H1 (cell line): ENCODE measurements around the gene PIGU. TPM values are rescaled to one million over a fixed set of nuclear protein-coding genes. Genes with fewer than 3 reads are reported as not detected.

ENCODE experiments used
- CTCF ChIA-PET: fragments of 300-600 bp; sonication (Branson Sonifier 250); formaldehyde crosslinking; loops from one replicate; lab custom pipeline; 2021; ENCODE audit not compliant: partially characterized antibody; lab: Charles Lee
- POLR2A ChIA-PET: fragments of 300-600 bp; sonication (Branson Sonifier 250); formaldehyde crosslinking; loops from one replicate; lab custom pipeline; 2021; ENCODE audit warnings: inconsistent platforms; ENCODE audit not compliant: partially characterized antibody; lab: Charles Lee
- DNase-seq, 2 experiments: peaks; one replicate each; pipeline versions ENCODE4 v3.0.0 to v3.0.0-alpha.2; 2010 to 2022; ENCODE audit warnings: low spot score in 2 of 2, low read depth in 1 of 2, mixed read lengths in 1 of 2
- FAIRE-seq: peaks from 2 replicates; lab custom pipeline; 2011; peaks lifted over from hg19 to GRCh38; lab: Jason Lieb, UNC
- H2AFZ ChIP-seq: 2 replicates; pipeline ENCODE4 v1.8.1; 2012; ENCODE audit warnings: low read length, inconsistent platforms
- H2AK5ac ChIP-seq: 2 replicates; pipeline ENCODE4 v1.6.1; 2013; ENCODE audit warnings: low read depth, low read length
- H2BK120ac ChIP-seq: replicated peaks from 2 replicates; pipeline ENCODE3; 2013; ENCODE audit warnings: low read depth, low read length, inconsistent platforms
- H2BK12ac ChIP-seq: 2 replicates; pipeline ENCODE4 v1.6.1; 2013; ENCODE audit warnings: low read depth, low read length
- H2BK15ac ChIP-seq: 2 replicates; pipeline ENCODE4 v1.6.1; 2013; ENCODE audit warnings: low read length
- H2BK20ac ChIP-seq: 2 replicates; pipeline ENCODE4 v1.6.1; 2013; ENCODE audit warnings: low read length
- H2BK5ac ChIP-seq: 2 replicates; pipeline ENCODE4 v1.6.1; 2013; ENCODE audit warnings: low read depth, low read length
- H3K14ac ChIP-seq: 2 replicates; pipeline ENCODE4 v1.6.1; 2013; ENCODE audit warnings: inconsistent platforms; ENCODE audit not compliant: insufficient read length
- H3K18ac ChIP-seq: 2 replicates; pipeline ENCODE4 v1.6.1; 2013; ENCODE audit warnings: low read length; ENCODE audit errors: extremely low read depth
- H3K23ac ChIP-seq: 2 replicates; pipeline ENCODE4 v1.6.1; 2013; ENCODE audit warnings: inconsistent platforms; ENCODE audit not compliant: insufficient read length
- H3K23me2 ChIP-seq: 2 replicates; pipeline ENCODE4 v1.6.1; 2013; ENCODE audit warnings: low read depth, low read length
- H3K27ac ChIP-seq: 2 replicates; pipeline ENCODE4 v1.6.1; 2011; ENCODE audit warnings: low read depth, low read length, inconsistent platforms
- H3K27me3 ChIP-seq, 4 experiments: replicated peaks in 1 of 4; 1 replicate in 1 of 4; 2 replicates in 3 of 4; pipeline versions ENCODE4 v1.6.1 to v1.8.1; 2011 to 2013; ENCODE audit warnings: low read length in 3 of 4, mild to moderate bottlenecking in 3 of 4, inconsistent platforms in 2 of 4, mixed read lengths in 2 of 4, moderate library complexity in 1 of 4; ENCODE audit not compliant: control insufficient read depth in 3 of 4, insufficient read depth in 3 of 4; ENCODE audit errors: extremely low read depth in 1 of 4
- H3K36me3 ChIP-seq, 4 experiments: 2 replicates each; pipeline versions ENCODE4 v1.6.1 to v1.8.1; 2011 to 2013; ENCODE audit warnings: mild to moderate bottlenecking in 4 of 4, low read length in 3 of 4, moderate library complexity in 2 of 4, control low read depth in 1 of 4, inconsistent platforms in 1 of 4; ENCODE audit not compliant: insufficient read depth in 4 of 4, control insufficient read depth in 2 of 4
- H3K4ac ChIP-seq: replicated peaks from 2 replicates; pipeline ENCODE3; 2013; ENCODE audit warnings: low read length, low read depth, mixed read lengths, inconsistent platforms; ENCODE audit not compliant: insufficient read length
- H3K4me1 ChIP-seq, 4 experiments: replicated peaks in 1 of 4; 1 replicate in 1 of 4; 2 replicates in 3 of 4; pipeline versions ENCODE4 v1.6.1 to v1.8.1; 2011 to 2013; ENCODE audit warnings: low read length in 3 of 4, inconsistent platforms in 2 of 4, mixed read lengths in 1 of 4; ENCODE audit not compliant: insufficient read depth in 4 of 4, control insufficient read depth in 3 of 4
- H3K4me2 ChIP-seq, 2 experiments: 2 replicates each; pipeline versions ENCODE4 v1.6.1 to v1.8.1; 2011 to 2013; ENCODE audit warnings: low read depth in 2 of 2, low read length in 2 of 2, control low read depth in 1 of 2, inconsistent platforms in 1 of 2, mild to moderate bottlenecking in 1 of 2; ENCODE audit not compliant: insufficient read depth in 1 of 2
- H3K4me3 ChIP-seq, 4 experiments: fragments of 200-600, 300-600 bp in 1 of 4; sonication (generic), shearing (Covaris generic), sonication (Bioruptor Twin) in 1 of 4; 2 replicates each; pipeline versions ENCODE4 v1.5.1 to v1.8.1; 2011 to 2016; ENCODE audit warnings: low read length in 4 of 4, low read depth in 3 of 4, control low read depth in 2 of 4, inconsistent platforms in 2 of 4, mild to moderate bottlenecking in 2 of 4, mixed read lengths in 1 of 4, moderate library complexity in 1 of 4; ENCODE audit not compliant: insufficient read depth in 2 of 4; ENCODE audit errors: extremely low read depth in 1 of 4
- H3K56ac ChIP-seq: replicated peaks from 2 replicates; pipeline ENCODE3; 2013; ENCODE audit warnings: low read depth, mild to moderate bottlenecking, mixed read lengths, low read length, inconsistent platforms; ENCODE audit not compliant: insufficient read length
- H3K79me1 ChIP-seq: 2 replicates; pipeline ENCODE4 v1.6.1; 2013; ENCODE audit warnings: low read depth, low read length, control low read depth
- H3K79me2 ChIP-seq, 2 experiments: 2 replicates each; pipeline versions ENCODE4 v1.6.1 to v1.8.1; 2012 to 2013; ENCODE audit warnings: low read length in 2 of 2, mild to moderate bottlenecking in 2 of 2, inconsistent platforms in 1 of 2; ENCODE audit not compliant: insufficient read depth in 2 of 2, control insufficient read depth in 1 of 2
- H3K9ac ChIP-seq, 4 experiments: replicated peaks in 1 of 4; 1 replicate in 1 of 4; 2 replicates in 3 of 4; pipeline versions ENCODE4 v1.6.1 to v1.8.1; 2011 to 2013; ENCODE audit warnings: low read depth in 3 of 4, low read length in 3 of 4, control low read depth in 2 of 4, mild to moderate bottlenecking in 2 of 4, moderate library complexity in 2 of 4, inconsistent platforms in 1 of 4; ENCODE audit errors: extremely low read depth in 1 of 4
- H3K9me3 ChIP-seq, 2 experiments: 2 replicates each; pipeline versions ENCODE4 v1.6.1 to v1.8.1; 2012 to 2013; ENCODE audit warnings: mild to moderate bottlenecking in 2 of 2, moderate library complexity in 2 of 2, control low read depth in 1 of 2, inconsistent platforms in 1 of 2, low read depth in 1 of 2, low read length in 1 of 2, mixed read lengths in 1 of 2; ENCODE audit not compliant: insufficient read depth in 2 of 2
- H4K20me1 ChIP-seq, 2 experiments: replicated peaks in 1 of 2; 2 replicates each; pipeline versions ENCODE3 to v1.8.1; 2011 to 2013; ENCODE audit warnings: inconsistent platforms in 2 of 2, low read length in 2 of 2, mild to moderate bottlenecking in 1 of 2; ENCODE audit not compliant: insufficient read depth in 2 of 2, control insufficient read depth in 1 of 2
- H4K5ac ChIP-seq: 2 replicates; pipeline ENCODE4 v1.6.1; 2013; ENCODE audit warnings: low read length, low read depth, mixed read lengths, inconsistent platforms; ENCODE audit not compliant: insufficient read length
- H4K8ac ChIP-seq: 2 replicates; pipeline ENCODE4 v1.8.0; 2013; ENCODE audit warnings: mild to moderate bottlenecking, moderate library complexity, low read length, inconsistent platforms; ENCODE audit not compliant: insufficient read depth; ENCODE audit errors: extremely low read depth
- H4K91ac ChIP-seq: replicated peaks from 2 replicates; pipeline ENCODE3; 2013; ENCODE audit warnings: low read length, mixed read lengths, inconsistent platforms; ENCODE audit not compliant: insufficient read length
- FOSL1 ChIP-seq: IDR thresholded peaks from 2 replicates; pipeline ENCODE4 v1.6.1; 2011; ENCODE audit warnings: mild to moderate bottlenecking, low read depth, low read length, moderate library complexity; ENCODE audit not compliant: insufficient read depth
- GTF2F1 ChIP-seq: IDR thresholded peaks from 2 replicates; pipeline ENCODE4 v1.6.1; 2012; ENCODE audit warnings: low read depth, low read length, improper control_type of control experiment, borderline replicate concordance
- NANOG ChIP-seq: IDR thresholded peaks from 2 replicates; pipeline ENCODE4 v1.6.1; 2011; ENCODE audit warnings: low read length, low read depth, mild to moderate bottlenecking, inconsistent platforms; ENCODE audit not compliant: insufficient read depth, poor library complexity, severe bottlenecking
- POU5F1 ChIP-seq: IDR thresholded peaks from 2 replicates; pipeline ENCODE4 v1.6.1; 2011; ENCODE audit warnings: low read depth, mild to moderate bottlenecking, low read length, moderate library complexity
- RBBP5 ChIP-seq: IDR thresholded peaks from 2 replicates; pipeline ENCODE4 v1.7.1; 2012; ENCODE audit warnings: low read depth, mild to moderate bottlenecking, inconsistent platforms, low read length, moderate library complexity, borderline replicate concordance
- SIRT6 ChIP-seq: IDR thresholded peaks from one replicate; pipeline ENCODE4 v1.7.1; 2012; ENCODE audit warnings: low read length, inconsistent platforms
- SIX5 ChIP-seq: IDR thresholded peaks from 2 replicates; pipeline ENCODE4 v1.6.1; 2011; ENCODE audit warnings: mild to moderate bottlenecking, low read depth, low read length
- TCF12 ChIP-seq: IDR thresholded peaks from 2 replicates; pipeline ENCODE4 v1.6.1; 2011; ENCODE audit warnings: low read depth, mild to moderate bottlenecking, low read length
- YY1 ChIP-seq: IDR thresholded peaks from 2 replicates; pipeline ENCODE4 v1.6.1; 2011; ENCODE audit warnings: low read depth, mild to moderate bottlenecking, low read length
- ZNF274 ChIP-seq: IDR thresholded peaks from 2 replicates; pipeline ENCODE4 v1.7.0; 2012; ENCODE audit warnings: low read length, borderline replicate concordance; ENCODE audit errors: extremely low read depth
- WGBS, 2 experiments: shearing (Covaris generic) in 1 of 2; methylation state at CpG; one replicate each; pipeline versions ENCODE4 v1.1.6 to v1.1.7; 2013 to 2015; ENCODE audit warnings: low lambda C conversion rate in 2 of 2, mixed read lengths in 2 of 2, inconsistent platforms in 1 of 2, low coverage in 1 of 2, missing lambda C conversion rate in 1 of 2; ENCODE audit not compliant: insufficient replicate concordance in 2 of 2, insufficient coverage in 1 of 2, insufficient read length in 1 of 2; ENCODE audit errors: extremely low coverage in 1 of 2, missing lambda C conversion rate in 1 of 2; 5-methylcytosine and 5-hydroxymethylcytosine counted together
- polyA plus RNA-seq, 7 experiments: library from polyadenylated mRNA; depleted of rRNA in 3 of 7; stranded (reverse) in 5 of 7; unstranded in 2 of 7; fragments of >200 nt in 5 of 7; fragments of 200-250 nt in 2 of 7; gene quantifications; 1 replicate in 5 of 7; 2 replicates in 1 of 7; 4 replicates in 1 of 7; pipeline versions ENCODE4 v1.2.1 to v1.2.3, GENCODE V29; 2011 to 2013; ENCODE audit warnings: missing spikeins in 2 of 7, mixed read lengths in 2 of 7
- total RNA-seq: library from RNA; stranded (reverse); fragmentation: NEBNext Ultra II Directional; extraction: Animal tissue kit (Norgen Biotek cat#: 25700); gene quantifications from 2 replicates; pipeline ENCODE4 v1.2.1, GENCODE V29; 2021

The PIGU gene
- total and polyA plus RNA-seq, 2 of the 8 experiments (the other 6 are each of a cell fraction or from before 2014, with no cell fraction given) = 28.3 to 117 TPM

DNA sequence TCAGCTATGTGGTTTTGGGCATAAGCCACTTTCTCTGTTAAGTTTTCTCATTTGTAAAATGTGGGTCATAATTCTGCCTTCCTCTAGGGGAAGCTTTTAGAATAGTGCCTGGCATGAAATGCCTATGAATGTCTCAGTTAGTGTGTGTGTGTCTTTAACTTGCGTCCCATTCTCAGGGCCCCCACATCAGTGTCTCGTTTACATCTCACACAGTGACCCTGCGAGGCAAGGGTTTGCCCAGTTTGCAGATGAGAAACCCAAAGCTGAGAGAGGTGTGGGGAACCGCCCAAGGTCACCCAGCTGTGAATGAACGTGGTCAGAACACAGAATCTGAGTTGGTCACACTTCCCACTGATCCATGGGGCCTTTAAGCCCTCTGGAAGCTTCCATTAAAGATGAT lies 146.6 kb downstream of the PIGU start:
- Histone ChIP-seq H3K23me2 (no peaks in the 10 kb centered on the region), H3K23ac (no peak overlapping the region), H2AK5ac (no peak overlapping the region)

More for the DNA sequence above, 146.6 kb downstream of the PIGU start:
- Histone ChIP-seq H4K8ac (no peak overlapping the region), H2BK12ac (no peak overlapping the region), H3K18ac (no peak overlapping the region), H4K91ac (no peak overlapping the region), H3K9ac (no peak overlapping the region)
- FAIRE-seq = no peak
- TF ChIP-seq POU5F1 (no peak), SIRT6 (no peak), ZNF274 (no peak), NANOG (no peak), YY1 (no peak), SIX5 (no peak), FOSL1 (no peak), RBBP5 (no peak), GTF2F1 (no peak), TCF12 (no peak)
- TF ChIP-seq, all 59 proteins: peak for 0
- WGBS, 2 experiments = 93% methylated on average over 5 of the region's 5 CpGs; no CpG with 5 or more reads in 1 of the 2 experiments
- CTCF ChIA-PET = interaction anchor here (1.3 to 4.4 kb wide), 4 partner anchors 15 to 271 kb away, joined by 3 to 16 read pairs (median 4); no protein-coding TSS in a partner anchor
- H3K79me2 ChIP-seq = peaks cover 0 to 8% of the 10 kb centered on the region in 2 experiments; a peak in 1 of 4 replicates
- no peaks in the 10 kb centered on the region for H3K4me1 ChIP-seq
- H3K36me3 ChIP-seq = peaks cover 11 to 52% (median 26%) of the 10 kb centered on the region in 4 experiments
- peaks cover 5 to 18% of the 10 kb centered on the region in 2 experiments for H4K20me1 ChIP-seq
- H2BK5ac ChIP-seq = no peak overlapping the region
- no peak overlapping the region for H3K27ac ChIP-seq
- H3K56ac ChIP-seq = no peak overlapping the region
- no peak for DNase-seq
- H3K79me1 ChIP-seq = peaks cover 10% of the 10 kb centered on the region
- H3K4ac ChIP-seq = no peak overlapping the region
- H2BK20ac ChIP-seq = no peak overlapping the region
- no peak overlapping the region for H4K5ac ChIP-seq
- H3K27me3 ChIP-seq = no peaks in the 10 kb centered on the region
- no peak overlapping the region for H2BK120ac ChIP-seq
- H3K4me2 ChIP-seq = no peak overlapping the region
- no peaks in the 10 kb centered on the region for H3K9me3 ChIP-seq
- no peak overlapping the region for H2BK15ac ChIP-seq
- H2AFZ ChIP-seq = no peak overlapping the region
- H3K14ac ChIP-seq = no peak overlapping the region
- no peak overlapping the region for H3K4me3 ChIP-seq
- POLR2A ChIA-PET = interaction anchor here (0.6 to 1.4 kb wide), 2 partner anchors 17 to 226 kb away, joined by 3 to 5 read pairs; no protein-coding TSS in a partner anchor
